Activated CD4-positive, alpha-beta T cell treated with anti-CD3 and anti-CD28 coated beads for 24 hours (primary cell): Measurements from ENCODE around the gene IRF8.
"Not testable (repeated sequence)": the region's sequence is repeated elsewhere in the genome, so short reads cannot be mapped to it uniquely, and the experiment has no call there.

Experiments used
- DNase-seq, 2 donors: peaks; one replicate each; pipeline ENCODE4 v3.0.0-alpha.2; 2020; ENCODE audit warnings: low read depth in 2 of 2

The IRF8 gene, protein sequence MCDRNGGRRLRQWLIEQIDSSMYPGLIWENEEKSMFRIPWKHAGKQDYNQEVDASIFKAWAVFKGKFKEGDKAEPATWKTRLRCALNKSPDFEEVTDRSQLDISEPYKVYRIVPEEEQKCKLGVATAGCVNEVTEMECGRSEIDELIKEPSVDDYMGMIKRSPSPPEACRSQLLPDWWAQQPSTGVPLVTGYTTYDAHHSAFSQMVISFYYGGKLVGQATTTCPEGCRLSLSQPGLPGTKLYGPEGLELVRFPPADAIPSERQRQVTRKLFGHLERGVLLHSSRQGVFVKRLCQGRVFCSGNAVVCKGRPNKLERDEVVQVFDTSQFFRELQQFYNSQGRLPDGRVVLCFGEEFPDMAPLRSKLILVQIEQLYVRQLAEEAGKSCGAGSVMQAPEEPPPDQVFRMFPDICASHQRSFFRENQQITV

DNA sequence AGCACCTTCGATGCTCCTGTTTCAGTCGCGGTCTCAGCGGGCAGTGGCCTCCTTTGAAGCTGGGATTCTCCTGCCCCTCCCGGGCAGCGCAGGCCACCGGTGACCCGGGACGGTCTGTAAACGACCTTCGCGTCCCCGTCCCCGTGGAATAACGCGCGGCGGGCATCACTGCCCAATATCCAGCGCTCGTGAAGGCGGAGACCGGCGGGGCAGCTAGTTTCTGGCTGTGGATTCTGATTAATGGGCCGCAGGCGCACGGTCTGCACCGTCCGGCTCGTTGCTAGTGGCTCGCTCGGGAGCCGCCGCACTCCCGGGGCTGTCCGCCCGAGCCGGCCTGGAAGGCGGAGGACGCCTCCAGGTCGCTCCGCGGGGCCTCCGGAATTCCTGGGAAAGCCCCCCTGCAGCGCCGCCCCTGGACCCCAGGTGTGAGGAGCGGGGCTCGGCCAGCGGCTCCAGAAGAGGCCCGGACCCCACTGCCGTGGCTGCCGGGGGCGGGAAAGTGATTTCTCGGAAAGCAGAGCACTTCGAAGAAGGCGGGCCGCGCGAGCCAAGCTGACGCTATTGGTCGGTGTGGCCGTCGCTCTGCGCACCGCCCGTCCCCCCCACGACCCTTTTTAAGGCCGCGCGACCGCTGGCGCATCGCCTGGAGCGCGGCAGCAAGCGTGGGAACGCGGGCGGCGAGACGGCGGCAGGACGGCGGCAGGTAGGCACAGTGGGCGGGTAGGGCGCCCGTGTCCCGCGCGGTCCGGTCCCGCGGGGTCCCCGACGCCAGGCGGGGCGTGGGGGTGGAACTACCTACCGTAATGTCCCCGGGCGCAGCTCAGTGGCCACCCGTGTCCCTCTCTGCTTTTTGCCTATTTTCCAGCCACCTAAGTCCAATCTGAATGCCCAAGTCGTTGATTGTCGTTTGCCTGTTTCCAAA is at the start of gene IRF8:
IRF8 (plus strand) TSS at position 642 of the 922 bp plus-strand sequence. CDS start 3,854 bp downstream, outside the sequence.
- DNase-seq: peak; percentile 75 to 84

GRCh38 chr16:85849388-85849787 is 49.6 kb upstream of the IRF8 start:
- no peak for DNase-seq

DNA sequence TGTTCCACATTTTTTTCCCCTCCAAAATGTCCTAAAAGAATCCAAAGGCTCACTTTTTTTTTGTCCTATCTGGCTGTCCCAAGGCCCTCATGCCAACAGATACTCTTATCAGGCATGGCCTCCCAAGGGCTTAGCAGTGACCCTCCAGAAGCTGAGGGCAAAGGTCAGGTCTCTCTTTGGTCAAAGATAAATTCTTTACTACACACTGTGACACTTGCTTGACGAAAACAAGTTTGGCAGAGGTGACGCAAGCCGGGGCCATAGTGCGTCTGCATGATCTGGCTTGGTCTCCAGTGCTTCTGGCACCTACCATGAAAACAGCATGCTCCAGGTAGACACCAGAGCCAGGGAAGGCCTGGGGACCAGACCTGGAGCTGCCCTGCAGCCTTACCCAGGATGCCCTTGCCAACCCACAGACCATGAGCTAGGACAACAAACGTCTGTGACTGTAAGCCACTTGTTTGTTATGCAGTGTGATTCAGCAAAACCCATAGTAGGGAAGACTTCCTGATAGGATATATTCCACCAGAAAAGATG is 48.5 kb upstream of the IRF8 start:
- no peak for DNase-seq

- no peak for DNase-seq
These were observed 47.8 kb upstream of the IRF8 start for GRCh38 chr16:85851034-85851785.

GRCh38 chr16:85853547-85854545 is 45.1 kb upstream of the IRF8 start:
- no peak for DNase-seq

DNA sequence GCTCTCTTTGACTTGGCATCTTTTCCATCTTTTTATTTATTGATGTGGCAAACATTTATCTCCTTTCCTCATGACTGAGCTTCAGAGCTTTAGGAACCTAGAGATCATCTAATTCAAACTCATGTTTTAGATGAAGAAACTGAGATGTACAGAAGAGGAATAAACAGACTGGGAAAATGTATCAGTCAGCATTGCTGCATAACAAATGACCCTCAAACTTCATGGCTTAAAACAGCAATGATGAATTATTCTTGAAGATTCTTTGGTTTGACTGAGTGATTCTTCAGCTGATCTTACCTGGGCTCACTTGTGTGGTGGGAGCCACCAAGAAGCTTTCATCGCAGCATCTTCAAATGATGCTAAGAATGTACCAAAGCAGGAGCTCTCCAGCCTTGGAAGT is 44.0 kb upstream of the IRF8 start:
- no peak for DNase-seq

- no peak for DNase-seq
These were observed 42.9 kb upstream of the IRF8 start for GRCh38 chr16:85856079-85856478.

- no peak for DNase-seq
These were observed 42.4 kb upstream of the IRF8 start for GRCh38 chr16:85856585-85856984.

- no peak for DNase-seq
These were observed 41.6 kb upstream of the IRF8 start for GRCh38 chr16:85857406-85857805.

- DNase-seq: not testable (repeated sequence)
These were observed 40.4 kb upstream of the IRF8 start for GRCh38 chr16:85858571-85858970.

DNA sequence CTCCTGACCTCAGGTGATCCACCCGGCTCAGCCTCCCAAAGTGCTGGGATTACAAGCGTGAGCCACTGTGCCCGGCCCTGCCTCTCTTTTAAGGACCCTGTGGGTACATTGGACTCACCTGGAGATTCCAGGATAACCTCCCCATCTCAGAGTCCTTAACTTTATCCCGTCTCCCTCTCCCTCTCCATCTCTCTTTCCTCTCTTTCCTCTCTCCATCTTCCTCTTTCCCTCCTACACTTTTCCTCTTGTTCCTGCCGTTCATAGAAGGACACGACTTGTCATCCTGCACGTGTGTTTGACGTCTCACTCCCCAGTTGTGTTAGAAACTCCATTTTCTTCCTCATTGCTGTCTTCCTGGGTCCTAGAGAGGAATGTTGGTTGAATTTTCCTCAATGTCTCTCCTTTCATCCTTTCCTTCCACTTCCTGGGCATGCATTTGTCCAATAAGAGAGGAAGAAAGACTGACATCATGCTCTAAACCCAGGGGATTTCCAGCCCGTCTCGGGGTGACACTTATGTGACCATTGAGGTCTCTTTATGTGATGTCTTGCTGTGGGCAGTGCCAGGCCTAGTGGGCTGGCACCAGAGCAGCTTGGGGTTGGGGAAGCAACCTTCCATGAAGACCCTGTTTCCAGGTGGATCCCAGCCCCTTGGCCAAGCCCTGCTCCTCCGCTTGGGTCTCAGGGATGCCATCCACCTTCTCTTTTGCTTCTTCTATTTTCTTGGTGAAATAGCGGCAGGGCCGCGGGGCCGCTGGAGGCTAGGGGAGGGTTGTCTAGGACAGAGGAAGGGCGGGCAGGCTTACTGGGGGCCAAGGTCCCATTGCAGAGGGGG is 39.8 kb upstream of the IRF8 start:
- no peak for DNase-seq

- no peak for DNase-seq
These were observed 39.2 kb upstream of the IRF8 start for GRCh38 chr16:85859818-85860125.

DNA sequence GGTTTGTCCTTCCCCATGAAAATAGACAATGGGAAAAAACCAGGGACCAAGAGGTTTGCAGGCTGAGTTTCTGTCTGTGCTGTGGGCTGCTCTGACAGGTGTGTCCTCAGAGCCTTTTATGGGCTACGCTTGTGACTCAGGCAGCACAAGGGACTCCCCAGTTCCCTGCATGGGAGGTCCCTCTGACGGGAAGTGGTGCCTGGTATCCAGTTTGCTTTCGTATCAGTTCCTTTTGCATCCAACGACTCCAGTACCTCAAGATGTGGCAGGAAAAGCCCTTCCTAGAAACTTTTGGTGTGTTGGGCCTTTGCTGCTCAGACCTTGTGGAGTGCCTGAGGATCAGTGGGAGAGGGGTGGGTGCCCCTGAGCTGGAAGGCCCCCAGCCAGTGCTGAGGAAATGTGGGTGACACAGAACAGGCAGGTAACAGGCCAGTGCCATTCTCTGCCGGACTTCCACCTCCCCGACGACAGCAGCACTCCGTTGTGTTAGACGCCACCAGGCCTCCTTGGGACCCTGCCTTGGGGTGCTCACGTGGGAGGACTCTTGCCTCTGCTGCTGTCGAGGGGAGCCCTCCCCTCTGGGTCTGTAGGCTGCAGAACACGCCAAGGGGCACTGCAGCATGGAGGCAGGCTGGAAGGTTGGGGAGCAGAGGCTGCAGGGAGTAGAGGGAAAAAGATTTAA is 38.4 kb upstream of the IRF8 start:
- no peak for DNase-seq

GRCh38 chr16:85861095-85861825 is 37.7 kb upstream of the IRF8 start:
- no peak for DNase-seq

- no peak for DNase-seq
These were observed 36.2 kb upstream of the IRF8 start for GRCh38 chr16:85862476-85863383.

GRCh38 chr16:85863384-85863774 is 35.6 kb upstream of the IRF8 start:
- DNase-seq: no peak

DNA sequence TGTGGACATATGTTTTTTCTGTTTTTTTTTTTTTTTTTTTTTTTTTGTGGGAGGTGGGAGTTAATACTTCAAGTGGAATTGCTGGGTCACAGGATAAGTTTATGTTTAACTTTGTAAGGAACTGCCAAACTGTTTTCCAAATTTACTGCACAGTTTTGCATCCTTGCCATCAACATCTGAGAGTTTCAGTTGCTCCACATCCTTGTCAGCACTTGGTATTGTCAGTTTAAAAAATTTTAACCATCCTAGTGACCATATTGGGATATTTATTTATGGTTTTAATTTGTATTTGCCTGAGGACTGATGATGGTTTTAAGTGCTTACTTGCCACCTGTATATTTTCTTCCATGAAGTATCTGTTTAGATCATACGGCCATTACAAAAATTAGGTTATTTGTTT is 34.0 kb upstream of the IRF8 start:
- no peak for DNase-seq
